ENCODE measurements around the gene SIGLEC9.

The SIGLEC9 gene

DNA sequence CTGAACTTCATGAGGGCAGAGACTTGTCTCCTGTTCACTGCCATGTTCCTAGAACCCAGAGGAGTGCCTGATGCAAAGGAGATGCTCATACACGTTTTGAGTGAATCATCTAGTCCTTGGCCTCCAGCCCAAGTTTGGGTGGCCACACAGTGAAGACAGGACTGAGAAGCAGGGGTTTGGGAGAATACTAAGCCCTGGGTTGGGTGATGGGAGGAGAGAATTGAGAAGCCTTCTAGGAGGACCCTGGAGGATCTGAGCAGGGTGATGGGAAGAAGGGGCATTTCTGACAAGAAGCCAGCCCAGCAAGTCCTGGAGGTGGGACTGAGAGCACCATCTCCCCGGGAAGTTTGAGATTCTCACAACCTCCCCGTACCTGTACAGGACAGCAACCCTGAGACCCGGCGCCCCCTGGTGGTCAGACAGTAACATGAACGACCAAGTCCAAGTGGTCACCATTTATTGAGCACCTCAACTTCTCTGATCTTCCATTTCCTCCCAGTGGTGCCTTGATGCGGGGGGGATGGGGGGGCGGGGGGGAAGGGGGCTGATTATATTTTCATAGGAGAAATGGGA is 27.5 kb upstream of the SIGLEC9 start:
- no peak for DNase-seq (ENCODE audit: low read depth)

DNA sequence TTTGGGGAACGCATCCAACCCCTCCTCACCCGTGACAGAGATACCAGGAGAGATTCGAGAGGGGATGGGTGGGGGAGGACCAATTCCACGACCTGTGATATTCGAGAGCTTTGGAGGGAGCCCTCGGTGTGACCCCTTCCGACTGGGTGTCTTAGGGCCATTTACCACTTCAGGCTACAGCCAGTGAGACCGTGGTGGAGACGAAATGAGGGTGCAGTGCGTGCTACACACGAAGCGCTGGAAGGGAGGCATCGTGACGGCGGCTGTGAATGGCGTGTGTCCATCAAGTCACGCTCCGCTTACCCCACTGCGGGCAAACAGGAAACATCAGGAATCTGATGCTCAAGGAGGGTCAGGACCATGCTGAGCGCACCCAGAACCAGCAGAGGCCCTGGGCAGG is 26.9 kb upstream of the SIGLEC9 start:
- DNase-seq (ENCODE audit: low read depth), result no peak

DNA sequence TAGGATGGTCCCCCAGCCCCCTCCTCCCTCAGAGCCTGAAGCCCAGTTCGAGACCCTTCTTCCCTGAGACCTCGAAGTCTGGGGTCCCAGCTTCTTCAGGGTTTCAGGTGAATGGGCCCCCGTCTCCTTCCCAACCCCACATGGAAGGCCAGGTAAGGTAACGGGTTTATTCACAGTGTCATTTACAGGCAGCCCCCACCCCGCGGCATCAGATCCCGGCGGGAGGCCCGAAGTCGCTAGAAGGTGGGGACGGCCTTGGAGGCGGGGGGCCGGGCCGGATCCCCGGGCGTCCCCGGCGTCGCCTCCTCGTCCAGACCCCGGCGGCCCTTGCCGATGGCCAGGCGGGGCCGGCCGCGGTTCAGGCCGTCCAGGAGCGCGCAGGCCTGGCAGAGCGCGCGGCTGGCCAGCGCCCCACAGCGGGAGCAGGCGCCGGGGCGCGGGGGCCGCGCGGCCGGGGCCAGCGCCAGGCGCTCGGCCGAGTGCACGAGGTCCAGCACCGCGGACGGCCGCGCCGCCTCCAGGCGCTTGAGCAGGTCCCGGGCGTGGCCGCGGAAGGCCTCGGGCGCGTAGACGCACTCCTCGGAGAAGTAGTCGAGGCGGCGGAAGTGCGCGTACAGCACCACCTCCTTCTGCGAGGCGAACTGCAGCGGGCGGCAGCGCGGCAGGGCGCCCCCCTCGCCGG is 26.2 kb upstream of the SIGLEC9 start:
- no peak for DNase-seq (ENCODE audit: low read depth)

DNA sequence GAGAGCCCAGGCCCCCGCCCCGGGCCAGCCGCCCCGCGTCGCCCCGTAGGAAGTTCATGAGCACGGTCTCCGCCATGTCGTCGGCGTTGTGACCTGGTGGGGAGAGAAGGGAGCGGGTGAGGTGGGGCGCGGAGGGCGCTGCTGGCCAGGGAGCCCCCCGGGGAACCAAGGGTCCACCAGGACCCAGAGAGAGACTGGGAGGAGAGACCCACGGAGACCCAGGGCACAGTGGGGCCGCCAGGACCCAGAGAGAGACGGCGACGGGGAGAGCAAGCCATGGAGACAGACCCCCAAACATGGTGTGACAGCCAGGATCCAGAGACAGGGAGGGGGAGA is 25.7 kb upstream of the SIGLEC9 start:
- no peak for DNase-seq (ENCODE audit: low read depth)

DNA sequence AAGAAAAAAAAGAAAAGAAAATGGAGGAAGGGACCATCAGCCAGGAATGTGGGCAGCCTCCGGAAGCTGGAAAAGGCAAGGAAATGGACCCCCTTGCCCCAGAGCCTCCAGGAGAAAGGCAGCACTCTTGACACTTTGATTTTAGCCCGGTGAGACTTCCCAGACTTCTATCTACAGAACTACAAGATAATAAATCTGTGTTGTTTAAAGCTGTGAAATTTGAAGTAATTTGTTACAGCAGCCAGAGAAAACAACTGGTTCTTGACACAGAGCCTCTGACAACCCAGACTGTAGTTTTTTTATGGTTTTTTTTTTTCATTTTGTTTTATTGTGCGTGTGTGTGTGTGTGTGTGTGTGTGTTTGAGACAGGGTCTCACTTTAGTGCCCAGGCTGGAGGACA is 24.1 kb upstream of the SIGLEC9 start:
- DNase-seq (ENCODE audit: low read depth), result no peak

DNA sequence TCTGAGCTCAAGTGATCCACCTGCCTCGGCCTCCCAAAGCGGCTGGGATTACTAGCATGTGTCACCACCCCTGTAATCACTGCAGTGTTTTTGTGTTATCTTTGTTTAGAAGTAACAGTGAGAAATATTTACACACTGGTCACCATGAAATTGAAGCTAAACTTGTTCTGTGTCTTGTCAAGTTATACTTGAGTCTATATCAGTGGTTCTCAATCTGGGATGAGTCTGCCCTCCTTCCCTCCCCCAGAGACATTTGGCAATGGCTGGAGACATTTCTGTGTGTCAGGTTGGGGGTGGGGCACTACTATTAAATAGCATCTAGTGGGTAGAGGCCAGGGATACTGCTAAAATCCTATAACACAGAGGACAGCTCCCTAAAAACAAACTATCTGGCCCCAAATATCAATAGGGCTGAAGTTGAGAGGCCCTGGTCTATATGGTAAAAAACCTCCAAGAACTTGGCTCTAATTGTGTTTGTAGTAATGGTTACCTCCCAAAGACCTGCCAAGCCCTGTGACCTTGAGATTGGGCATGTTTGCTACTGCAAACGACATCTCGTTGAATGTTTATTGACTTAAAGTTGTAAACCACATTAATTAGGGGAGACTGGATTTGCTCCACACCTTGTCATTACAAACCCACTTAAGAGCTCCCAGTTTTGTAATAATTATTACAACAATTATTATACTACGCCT is 23.4 kb upstream of the SIGLEC9 start:
- no peak for DNase-seq (ENCODE audit: low read depth)

DNA sequence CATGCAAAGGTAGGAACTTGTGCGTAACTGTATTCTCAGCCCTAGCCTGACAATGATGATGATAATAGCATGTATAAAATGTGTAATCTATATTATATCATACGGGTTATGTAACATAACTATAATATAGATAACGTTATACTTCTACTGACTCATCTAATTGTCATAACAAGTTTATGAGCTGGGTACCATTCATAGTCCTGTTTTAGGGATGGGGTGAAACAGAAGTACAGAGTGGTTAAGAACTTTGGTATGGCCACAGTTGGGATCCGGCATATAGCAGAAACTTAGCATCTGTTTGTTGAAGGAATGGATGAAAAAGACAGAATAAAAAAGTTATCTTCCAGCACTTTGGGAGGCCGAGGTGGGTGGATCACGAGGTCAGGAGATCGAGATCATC is 21.7 kb upstream of the SIGLEC9 start:
- DNase-seq (ENCODE audit: low read depth), result no peak

DNA sequence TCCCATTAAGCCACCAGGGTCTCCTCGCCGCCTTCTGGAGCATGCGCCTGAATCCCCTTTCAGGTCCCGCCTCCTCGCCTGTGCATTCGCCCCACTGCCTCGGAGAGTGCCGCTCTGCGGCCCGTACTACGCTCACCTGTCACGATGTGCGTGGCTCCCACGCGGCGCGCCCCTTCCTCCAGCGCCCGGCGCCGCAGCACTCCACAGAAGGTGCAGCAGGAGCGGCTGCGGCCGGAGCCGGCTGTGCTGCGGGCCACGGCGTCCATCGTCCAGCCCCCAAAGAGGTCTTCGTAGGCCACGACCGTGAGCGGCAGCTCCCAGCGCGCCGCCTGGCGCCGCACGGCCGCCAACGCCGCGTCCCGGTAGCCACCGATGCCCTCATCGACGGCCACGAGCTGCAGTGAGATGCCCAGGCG is 20.8 kb upstream of the SIGLEC9 start:
- no peak for DNase-seq (ENCODE audit: low read depth)

DNA sequence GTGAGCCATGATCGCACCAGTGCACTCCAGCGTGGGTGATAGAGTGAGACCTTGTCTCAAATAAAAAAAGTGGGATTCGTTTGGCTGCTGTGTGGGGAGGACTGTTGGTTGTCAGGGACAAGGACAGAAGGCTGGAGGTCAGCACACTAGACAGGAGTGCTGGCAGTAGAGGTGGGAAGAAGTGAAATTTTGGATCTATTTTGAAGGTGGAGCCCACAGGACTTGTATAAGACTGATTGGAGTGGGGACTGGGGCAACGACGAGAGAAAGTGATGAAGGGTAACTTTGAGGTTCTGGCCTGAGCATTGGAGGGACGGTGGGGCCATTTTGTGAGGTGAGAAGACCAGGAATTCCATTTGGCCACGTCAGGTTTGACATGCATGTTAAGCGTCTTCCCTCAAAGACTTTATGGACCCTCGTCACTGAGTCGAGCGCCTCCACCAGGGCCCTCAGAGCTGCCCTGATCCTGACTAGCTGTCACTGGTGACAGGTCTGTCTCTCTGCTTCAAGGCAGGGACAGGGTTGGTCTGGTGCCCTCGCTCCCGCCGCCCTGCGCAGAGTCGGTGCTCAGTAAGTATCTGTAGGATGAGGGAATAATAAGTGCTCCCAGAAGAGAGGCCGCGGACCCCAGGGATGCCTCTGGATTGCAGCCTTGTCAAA is 17.2 kb upstream of the SIGLEC9 start:
- DNase-seq (ENCODE audit: low read depth), result no peak

DNA sequence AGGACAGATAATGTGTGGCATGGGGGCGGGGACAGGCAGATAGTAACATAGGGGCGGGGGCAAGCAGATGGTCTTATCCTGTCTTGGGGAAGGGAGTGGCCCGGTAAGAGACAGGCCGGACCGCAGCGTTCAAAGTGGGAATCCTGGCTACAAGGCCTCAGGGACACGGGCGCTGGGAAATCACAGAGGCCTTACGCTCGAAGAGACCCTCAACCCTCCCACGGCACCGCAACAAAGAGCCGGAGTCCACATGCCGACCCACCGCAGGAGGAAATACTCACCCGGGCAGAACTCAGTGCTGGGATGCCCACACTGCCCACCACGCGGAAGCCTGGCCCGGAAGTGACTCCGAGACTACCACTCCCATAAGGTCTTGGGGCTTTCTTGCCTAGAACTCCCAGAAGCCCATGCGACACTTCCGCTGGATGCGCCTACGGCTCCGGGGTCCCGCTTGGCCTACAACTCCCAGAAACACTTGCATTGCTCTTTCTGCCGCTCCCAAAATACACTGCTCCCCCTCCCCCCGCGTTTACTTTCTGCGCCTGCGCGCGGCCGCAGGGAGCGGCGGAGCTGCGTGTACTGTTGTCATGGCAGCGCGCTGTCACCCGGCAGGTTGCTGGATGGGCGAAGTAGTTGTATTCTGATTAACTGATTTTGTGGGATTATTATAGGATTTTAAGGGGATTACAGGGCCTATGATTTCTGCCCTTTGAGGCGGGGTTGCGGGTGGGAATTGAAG is 16.5 kb upstream of the SIGLEC9 start, which contains the start of gene CTU1:
Gene CTU1, minus strand, starts transcription at position 344 of the 739 bp plus-strand sequence. CDS start 3,840 bp downstream, outside the sequence.
- peak; percentile 100 for DNase-seq (ENCODE audit: low read depth)

DNA sequence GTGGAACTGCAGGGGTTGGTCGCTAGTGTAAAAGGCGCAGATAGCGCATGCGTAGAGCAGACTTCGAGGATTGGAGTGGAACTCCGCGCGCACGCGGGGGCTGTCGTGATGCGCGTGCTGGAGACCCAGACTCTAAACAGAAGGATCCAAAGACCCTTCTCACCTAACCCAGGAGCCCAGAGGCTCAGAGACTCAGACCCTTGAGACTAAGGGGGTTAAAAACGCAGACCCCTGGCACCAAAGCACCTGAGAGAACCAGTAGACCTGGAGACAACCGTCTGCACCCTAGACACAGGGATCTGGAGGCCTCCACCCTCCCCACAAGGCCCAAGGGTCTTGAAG is 15.9 kb upstream of the SIGLEC9 start:
- no peak for DNase-seq (ENCODE audit: low read depth)

DNA sequence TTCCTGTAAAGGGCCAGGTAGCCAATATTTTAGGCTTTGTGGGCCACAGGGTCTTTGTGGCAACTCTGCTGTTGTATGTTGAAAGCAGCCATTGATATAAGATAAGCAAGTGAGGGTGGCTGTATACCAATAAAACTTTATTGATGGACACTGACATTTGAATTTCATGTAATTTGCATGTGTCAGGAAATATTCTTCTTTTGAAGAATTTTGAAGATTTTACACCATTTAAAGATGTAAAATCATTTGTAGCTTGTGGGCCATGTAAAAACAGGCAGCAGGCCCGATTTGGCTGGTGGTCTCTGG is 14.1 kb upstream of the SIGLEC9 start:
- DNase-seq (ENCODE audit: low read depth), result no peak

DNA sequence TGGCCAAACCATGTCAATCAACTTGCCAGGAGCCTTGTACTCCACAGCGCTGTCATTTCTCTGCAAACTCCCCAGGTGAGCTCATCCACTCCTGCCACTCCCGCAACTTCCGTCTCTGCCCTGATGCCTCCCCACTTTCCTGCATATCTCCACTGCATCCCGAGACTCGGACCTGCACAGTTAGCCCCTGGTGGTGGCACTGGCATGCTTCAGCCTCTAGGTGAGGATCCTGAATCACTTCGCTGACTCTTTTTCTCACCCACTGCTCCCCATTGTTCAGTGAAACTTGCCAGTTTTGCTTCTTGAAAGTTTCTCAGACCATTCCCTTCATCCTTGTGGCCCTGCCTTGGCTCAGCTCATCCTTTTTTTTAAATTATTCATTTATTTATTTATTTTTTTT is 13.1 kb upstream of the SIGLEC9 start:
- no peak for DNase-seq (ENCODE audit: low read depth)

DNA sequence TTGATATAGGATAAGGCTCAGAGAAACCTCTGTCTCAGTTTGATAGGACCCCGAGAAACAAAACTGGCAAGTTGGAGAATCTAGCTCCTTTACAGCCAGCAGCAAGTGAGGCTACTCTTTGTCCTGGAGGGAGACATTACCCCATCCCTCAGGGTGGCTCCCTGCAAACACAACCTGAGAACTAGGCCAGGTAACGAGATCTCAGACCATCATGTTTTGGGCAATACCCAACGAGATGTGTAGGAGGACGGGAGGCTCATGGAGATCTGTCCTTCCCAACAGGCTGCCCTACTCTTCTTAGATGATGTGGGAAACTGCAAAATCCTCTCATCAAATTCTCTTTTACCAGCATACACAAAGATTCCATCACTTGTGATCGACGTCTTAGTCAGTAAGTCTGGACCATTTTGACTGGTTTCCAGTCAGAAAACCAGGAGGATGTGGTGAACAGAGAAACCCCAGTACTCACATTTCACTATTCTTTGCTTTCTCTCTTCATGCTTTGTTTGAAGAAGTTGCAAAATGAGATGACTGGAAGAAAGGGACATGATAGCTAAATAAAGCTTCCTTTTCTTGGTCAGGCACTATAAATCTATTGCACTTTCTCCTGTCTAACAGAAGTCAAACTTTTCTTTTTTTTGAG is 10.5 kb upstream of the SIGLEC9 start:
- no peak for DNase-seq (ENCODE audit: low read depth)

DNA sequence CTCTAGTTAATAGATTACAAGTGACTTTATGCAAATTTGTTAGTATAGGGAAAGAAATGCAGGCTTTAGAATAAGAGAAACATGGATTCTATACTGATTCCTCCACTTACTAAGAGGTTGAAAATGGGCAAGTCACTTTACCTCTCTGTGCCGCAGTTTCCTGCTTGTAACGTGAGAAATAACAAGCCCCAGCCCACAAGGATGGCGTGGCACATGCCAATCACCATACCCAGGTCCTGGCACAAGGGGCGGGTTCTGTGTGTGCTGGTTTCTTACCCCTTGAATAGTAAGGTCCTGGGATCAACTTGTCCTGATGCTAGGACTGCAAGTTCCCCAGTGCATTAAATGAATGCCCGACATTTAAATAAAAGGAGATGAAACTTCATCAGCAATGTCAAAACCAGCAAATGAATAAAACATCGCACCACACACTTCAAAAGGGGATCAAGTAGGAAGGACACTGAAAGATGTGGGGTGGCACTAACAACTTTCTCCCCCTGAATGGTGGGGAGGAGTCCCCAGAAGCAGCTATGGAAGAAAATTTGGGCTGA is 7.9 kb upstream of the SIGLEC9 start:
- DNase-seq (ENCODE audit: low read depth), result no peak

DNA sequence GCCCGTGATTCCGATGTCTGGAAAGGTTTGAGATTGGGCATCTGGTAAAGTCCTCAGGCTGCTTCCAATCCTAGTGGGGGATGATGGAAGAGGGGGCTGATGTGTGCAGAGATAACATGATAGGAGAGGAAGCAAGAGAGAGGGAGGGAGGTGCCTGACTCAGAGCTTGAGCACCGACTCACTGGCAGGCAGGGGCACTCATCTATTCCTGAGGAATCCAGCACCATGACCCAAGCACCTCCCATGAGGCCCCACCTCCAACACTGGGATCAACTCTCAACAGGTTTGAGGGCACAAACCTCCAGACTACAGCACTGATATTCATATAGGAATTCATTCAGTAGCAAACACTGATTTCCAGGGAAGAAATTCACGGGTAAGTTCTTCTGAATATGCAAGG is 5.6 kb upstream of the SIGLEC9 start:
- no peak for DNase-seq (ENCODE audit: low read depth)

DNA sequence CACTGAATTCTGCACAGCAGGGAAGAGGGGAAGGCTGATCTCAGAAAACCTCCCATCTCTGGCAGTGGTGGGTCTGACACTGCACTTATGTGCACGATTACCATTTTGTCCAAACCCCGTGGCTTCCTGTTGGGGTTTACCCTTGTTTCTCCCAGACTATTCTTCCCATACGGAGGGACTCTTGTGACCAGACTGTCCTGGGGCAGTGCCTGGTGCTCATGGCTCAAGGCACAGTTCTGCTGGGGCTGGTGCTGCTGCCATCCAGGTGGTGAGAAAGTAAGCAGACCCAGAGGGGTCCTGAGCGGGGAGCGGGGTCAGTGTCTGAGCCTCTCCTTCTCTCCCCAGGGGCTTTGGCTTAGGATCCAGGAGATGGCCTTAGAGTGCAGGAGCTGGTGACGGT is 5.1 kb upstream of the SIGLEC9 start:
- DNase-seq (ENCODE audit: low read depth), result no peak

DNA sequence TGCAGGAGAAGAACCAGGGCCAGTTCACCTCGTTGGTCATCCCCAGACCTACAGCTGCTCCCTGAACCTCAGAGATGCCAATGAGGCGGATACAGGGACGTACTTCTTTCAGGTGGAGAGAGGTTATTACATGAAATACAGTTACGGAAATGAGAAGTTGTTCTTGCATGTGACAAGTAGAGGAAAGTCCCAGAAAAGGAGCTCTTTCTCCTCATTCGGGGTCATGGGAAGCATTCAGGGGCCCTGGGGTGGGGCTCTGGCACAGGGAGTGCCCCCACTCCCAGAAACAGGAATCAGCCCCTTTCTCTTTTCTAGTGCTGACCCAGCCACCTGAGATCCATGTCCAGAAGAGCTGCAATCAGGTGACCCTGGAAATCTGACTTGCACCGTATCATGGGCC is 4.5 kb upstream of the SIGLEC9 start:
- DNase-seq (ENCODE audit: low read depth), result no peak

DNA sequence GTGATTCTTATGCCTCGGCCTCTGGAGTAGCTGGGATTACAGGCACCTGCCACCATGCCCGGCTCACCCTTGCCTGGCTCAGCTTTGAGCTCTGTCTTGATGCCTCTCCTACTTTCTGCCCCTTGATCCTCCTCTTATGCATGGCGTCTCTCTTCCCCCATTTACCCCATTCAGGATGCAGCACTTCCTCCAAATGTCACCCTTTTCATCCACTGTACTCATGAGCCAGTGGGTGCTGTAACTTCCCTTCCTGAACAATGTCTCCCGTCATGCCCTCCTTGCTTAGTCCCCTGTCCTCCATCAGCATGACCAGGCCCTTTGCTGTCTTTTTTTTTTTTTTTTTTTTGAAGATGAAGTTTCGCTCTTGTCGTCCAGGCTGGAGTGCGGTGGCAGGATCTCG is 3.4 kb upstream of the SIGLEC9 start:
- DNase-seq (ENCODE audit: low read depth), result no peak

DNA sequence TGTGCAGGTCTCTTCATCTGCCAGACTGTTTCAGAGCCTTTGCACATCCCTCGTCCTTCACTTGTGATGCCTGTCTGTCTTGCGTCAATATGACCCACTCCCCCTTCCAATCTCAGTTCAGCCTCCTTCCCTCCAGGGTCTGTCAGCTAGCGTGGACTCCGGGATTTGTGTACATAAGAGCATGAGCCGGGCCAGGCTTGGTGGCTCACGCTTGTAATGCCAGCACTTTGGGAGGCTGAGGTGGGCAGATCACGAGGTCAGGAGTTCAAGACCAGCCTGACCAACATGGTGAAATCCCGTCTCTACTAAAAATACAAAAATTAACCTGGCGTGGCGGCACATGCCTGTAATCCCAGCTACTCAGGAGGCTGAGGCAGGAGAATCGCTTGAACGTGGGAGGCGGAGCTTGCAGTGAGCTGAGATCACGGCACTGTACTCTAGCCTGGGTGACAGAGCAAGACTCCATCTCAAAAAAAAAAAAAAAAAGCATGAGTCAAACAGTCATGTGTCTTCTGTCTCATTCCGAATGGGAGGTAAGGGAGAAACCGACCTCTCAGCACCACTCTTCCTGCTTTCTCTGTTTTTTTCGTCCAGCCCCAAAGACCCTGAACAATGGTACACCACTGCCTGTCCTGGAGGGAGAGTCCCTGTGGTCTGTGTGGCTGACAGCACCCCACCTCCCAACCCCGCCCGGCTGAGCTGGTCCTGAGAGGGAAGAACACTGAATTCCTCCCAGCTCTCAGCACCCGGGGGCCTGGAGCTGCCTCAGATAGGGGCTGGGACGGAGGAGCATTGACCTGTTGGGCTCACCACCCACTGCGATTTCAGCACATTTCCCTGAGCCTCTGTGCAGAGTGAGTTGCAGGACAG is 2.4 kb upstream of the SIGLEC9 start:
- DNase-seq (ENCODE audit: low read depth), result no peak

DNA sequence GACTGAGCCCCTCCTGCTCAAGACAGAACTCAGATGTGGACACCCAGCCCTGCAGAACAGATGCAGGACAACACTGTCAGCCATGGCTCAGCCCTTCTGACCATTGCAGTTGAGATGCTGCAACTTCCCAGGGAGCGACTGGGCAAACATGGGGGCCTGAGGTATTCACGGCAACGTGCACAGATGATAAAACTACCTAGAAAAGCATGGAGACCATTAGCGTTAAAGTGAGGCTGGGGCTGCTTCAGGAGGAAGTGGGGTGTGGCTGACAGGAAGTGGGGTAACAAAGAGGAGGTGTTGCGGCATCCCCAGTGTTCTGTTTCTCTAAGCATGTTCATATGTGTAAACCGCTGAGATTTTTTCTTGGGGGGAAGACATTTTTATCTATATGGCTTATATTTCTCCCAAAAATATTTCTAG is 1.3 kb upstream of the SIGLEC9 start:
- DNase-seq (ENCODE audit: low read depth), result no peak

All from CMK (cell line).